GM21619 (cell line): Measurements from ENCODE around the gene RPL5.
A peak's percentile ranks its signal among the peaks of the same experiment; 100 is the strongest.
"Not testable (repeated sequence)": the region's sequence is repeated elsewhere in the genome, so short reads cannot be mapped to it uniquely, and the experiment has no call there.

Experiments
- ATAC-seq: cut with Tn5 transposase; IDR thresholded peaks from one replicate; pipeline ENCODE4 v1.9.1; 2021; ENCODE audit not compliant: unreplicated experiment

Gene RPL5

DNA sequence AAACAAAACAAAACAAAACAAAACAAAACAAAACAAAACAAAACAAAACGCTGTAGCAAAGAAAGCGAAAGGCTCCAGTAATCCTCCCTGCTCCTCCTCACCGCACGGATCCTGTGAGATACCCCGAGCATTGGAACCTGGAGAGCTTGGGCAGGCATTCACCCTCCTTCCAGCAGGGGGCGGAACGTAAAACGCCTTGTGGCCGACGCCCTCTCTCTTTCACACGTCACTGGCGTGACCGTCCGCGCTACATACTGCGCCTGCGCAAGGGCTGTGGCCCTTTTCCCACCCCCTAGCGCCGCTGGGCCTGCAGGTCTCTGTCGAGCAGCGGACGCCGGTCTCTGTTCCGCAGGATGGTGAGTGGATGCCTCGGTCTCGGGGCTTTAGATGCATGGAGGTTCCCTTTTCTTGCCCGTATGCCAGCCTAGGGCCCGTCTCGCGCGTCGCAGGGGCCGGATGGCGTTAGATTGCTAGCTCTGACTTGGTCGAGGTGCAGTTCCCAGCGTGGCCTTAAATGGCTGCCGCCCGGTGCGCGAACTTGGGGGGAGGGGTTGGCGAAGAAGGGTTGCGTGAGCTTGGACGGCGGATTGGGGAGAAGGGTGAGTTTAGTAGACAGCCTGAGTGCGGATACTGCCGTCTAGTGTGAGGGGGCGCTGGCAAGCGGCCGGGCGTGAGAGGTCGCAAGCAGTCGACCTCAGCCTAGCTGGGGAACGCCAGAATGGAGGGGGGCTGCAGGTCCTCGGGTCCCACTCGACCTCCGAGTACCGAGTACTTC lies at the start of gene RPL5:
Gene RPL5, plus strand, starts transcription at position 279 of the 775 bp plus-strand sequence. Its CDS starts 75 bp downstream, at position 354.
- ATAC-seq, result peak; percentile 95

DNA sequence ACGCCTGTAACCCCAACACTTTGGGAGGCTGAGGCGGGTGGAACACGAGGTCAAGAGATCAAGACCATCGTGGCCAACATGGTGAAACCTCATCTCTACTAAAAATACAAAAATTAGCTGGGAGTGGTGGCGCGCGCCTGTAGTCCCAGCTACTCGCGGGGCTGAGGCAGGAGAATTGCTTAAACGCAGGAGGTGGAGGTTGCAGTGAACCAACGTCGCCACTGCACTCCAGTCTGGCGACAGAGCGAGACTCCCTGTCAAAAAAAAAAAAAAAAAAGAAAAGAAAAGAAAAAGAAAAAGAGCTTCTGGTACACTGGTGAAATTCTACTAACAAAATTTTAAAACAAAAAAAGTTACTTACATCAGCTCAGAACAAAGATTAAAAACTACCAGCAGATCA lies 48.3 kb upstream of the RPL5 start:
- ATAC-seq, result not testable (repeated sequence)

DNA sequence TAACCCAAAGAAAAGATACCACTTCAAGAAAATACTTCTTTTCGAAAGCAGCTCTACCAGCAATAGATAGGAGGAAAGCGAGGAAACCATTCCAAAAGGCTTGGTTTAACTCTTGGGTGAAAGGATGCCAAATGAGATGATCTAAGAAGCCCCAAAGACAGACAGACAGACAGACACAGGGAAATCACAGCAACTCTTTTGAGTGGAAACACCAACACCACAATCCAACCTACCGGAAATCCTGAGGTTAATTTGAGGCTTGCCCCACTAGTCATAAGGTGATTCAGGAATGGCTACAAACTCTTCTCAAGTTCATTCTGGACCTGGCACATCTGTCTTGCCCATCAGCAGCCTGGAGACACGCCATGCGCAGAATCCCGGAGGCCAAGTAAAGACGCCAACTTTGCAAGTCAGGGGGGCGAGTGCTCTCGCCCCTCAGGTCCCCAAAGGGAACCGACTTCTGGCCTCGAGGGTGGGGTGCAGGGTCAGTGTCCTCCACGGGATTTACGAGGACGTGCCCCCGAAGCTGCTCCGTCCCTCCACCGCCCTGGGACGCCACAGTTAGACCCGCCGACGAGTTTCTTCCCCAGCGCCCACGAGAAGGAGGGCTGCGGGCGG lies 47.7 kb upstream of the RPL5 start:
- peak; percentile 12 for ATAC-seq

DNA sequence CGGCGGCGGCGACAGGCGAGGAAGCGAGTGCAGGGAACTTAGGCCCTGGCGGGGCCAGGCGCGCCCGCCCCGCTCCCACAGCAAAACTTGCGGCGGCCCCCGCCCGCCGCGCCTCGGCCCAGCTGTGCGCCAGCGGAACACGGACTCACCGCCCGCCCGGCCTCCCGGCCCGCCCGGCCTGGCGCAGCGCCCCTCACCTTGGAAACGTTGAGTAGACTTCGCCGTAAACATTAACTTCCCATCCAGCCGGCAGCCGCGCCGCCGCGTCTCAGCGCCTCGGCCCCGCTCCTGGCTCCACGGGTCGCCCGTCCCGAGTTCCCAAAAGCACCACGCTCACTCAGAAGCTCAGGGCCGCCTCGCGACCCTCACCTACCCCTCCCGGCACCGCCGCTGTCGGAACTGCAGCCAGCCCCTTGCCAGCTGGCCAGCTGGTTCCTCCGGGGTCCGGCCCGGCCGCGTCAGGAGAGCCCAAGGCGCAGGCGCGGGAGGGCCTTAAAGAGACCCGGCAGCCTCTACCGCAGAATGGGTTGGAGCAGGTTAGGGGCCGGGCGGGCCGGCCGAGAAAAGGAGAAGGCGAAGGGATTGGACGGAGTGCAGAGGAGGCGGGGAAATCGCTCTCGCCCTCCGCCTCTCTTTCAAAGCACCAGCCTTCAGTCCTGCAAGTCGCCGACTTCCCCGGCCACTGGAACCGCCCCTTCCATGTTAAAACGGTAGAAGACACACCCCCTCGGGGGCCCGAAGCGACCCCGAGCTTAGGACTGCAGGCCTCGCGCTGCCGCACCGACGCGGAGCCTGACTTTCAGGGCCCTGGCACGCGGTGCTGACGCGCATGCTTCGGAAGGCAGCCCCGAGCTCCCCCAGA lies 47.0 kb upstream of the RPL5 start, which contains the start of gene EVI5:
Gene EVI5, minus strand, starts transcription at position 470 of the 862 bp plus-strand sequence. CDS start 48,562 bp downstream, outside the sequence.
- ATAC-seq, result peak; percentile 88

DNA sequence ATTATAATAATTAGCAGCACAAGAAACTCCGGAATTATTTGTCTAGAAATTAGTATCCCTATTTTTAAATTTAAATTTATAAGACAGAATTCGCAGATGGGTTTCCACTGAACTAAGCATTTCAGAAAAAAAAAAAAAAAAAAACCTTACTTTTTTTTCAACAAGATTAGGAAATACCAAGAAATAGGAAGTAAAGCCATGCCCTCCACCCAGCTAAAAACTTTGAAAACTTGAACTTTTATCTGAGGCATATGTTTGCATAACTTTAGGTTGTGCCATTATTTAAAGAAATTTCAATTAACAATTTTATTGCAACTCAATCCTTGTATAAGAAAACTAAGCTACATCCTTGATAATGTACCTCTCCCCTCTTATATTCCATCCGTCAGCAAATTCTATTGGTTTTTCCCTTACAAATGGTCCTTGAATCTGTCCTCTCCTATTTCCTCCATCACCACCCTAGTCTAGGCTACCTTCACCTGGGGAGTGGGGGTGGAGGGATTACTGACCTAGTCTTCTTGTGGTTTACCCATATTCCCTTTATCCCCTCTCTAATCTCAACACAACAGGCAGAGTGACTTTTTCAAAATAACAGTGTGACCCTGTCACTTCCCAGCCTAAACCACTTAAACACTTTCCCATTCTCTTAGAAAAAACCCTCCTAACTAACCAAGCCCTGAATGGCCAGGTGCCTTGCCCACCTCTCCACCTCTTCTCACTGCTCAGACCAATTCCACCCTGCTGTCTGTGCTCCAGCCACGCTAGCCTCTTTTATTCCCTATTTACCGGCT lies 45.5 kb upstream of the RPL5 start:
- no peak for ATAC-seq

DNA sequence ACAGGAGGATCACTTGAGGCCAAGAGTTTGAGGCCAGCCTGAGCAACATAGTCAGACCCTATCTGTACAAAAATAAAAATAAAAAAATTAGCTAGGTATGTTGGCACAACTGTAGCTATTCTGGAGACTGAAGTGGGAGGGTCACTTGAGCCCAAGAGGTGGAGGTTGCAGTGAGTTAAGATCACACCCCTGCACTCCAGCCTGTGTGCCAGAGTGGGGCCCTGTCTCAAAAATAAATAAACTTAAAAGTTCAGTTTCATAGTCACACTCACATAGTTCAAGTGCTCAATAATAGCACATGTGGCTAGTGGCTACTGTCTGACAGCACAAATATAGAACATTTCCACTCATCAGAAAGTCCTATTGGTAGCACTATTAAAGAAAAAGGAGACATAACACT lies 41.8 kb upstream of the RPL5 start:
- ATAC-seq, result no peak

DNA sequence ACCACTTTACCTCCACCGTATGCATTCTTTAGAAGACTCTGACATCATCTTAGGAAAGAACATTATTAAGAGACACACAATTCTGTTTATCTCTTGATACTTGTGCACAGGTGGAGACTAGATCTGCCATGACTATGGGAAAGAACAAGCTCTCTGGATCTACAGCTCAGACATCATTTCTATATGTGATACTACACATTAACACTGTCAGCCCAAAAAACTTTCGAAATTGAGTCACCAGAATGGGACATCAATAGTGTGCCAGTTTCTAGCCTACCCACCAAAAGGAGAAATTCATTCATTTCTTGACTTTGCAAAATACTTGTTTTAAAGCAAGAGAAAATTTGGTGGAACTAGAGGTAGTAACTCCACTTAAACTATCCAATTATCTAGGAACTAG lies 41.0 kb upstream of the RPL5 start:
- ATAC-seq, result no peak

DNA sequence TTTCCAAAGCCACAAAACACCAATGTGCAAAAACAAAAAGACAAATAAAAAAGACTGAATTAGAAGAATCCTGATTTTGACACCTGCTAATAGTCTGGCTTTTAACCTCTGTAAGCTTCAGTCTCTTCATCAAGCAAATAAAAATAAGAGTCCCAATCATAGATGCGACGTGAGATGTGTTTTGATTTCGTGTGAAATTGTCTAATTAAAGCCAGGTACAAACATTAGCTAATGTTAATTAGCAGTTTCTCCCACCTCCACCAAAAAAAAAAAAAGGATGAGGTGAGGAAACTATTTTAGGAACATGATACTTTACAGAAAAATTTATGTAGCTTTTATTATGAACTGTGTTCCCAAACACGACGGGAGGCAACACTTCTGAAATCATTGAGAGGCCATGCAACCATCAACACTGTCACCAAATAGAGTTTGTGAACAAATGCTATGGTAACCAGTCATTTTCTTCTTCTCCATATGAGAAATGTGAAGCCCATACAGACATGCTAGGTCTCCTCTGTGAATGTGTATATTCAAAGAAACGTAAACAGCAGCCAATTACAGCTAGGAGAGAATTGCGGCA lies 40.3 kb upstream of the RPL5 start:
- ATAC-seq, result no peak

DNA sequence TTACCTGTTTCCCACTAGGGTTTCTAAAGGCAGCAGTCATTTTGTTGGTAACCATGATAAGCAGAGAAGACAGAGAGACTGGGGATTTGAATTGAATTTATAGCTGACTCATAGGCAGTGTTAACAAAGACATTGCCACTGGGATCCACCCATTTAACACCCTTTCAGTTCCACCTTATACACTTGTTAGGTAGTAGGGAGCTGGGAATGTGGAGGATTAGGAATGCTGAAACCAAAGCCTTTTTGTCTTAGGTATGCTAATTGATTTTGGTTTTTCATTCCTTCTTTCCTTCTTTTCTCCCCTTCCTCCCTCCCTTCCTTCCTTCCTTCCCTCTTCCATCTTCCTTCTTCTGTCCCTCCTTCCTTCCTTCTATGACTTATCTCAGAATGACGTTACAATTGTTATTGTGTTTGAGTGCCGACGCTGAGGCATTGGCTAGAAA lies 39.5 kb upstream of the RPL5 start:
- no peak for ATAC-seq

DNA sequence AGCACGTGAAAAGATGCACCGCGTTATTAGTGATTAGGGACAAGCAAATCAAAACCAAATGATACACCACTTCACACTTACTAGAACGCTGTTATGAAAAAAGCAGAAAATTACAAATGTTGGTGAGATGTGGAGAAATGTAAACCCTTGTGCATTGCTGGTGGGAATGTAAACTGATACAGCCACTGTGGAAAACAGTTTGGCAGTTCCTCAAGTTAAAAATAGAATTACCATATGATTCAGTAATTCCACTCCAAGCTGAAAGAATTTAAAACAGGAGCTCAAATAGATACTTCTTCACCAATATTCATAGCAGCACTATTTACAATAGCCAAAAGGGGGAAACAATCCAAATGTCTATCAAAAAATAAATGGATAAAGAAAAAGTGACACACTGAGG lies 36.7 kb upstream of the RPL5 start:
- ATAC-seq, result no peak

DNA sequence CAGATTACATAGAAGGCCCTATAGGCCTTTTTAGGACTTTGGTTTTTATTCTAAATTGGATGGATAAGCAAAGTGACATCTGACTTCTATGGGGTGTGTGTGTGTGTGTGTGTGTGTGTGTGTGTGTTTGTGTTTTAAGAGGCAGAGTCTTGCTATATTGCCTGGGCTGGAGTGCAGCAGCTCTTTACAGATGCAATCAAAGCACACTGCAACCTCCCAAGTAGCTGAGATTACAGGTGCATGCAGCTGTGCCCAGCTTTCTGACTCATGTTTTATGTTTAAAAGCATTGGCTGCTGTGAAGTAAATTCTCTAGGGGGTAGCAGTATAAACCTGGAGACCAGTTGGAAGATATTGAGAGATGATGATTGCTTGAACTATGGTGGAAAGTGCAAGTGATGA lies 34.5 kb upstream of the RPL5 start:
- no peak for ATAC-seq

DNA sequence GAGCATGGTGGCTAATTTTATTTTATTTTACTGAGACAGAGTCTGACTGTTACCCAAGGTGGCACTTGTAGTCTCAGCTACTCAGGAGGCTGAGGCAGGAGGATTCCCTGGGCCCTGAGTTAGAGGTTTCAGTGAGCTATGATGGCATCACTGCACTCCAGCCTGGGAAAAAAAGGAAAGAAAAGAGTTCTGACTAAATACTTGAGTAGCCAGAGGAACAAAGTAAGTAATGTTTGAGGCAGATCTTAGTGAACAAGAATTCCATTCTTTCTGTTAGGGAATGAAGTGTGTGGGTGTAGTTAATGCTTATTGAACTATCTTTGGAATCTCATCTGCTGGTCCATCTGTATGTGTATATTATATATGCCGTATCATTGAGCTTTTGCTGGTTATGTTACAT lies 33.9 kb upstream of the RPL5 start:
- no peak for ATAC-seq

DNA sequence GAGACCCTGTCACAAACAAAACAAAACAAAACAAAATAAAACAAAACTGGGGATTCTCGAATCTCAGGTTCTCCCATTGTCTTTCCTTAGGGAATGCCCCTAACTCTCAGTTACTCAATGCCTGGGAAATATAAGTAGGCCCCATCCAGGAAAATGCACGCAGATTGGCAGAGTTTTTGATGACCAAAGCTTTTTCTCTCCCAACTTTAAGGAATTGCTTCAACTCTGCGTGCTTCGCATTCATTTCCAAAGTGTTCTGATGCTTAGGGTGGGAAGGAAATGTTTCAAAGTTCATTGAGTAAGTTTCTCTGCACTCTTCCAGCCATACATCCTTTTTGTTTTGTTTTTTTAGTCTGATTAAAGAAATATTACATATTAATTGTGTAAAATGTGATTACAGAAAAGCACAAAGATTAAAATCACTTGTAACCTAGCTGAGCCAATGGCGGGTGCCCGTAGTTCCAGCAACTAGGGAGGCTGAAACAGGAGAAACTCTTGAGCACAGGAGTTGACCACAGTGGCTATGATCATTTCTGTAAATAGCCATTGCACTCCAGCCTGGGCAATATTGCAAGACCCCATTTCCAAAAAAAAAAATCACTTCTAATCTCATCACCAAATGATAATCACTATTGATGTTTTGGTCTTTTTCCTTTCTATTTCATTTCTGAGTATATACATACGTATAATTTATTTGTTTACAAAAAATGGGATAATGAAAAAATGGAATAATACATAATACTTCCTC lies 28.5 kb upstream of the RPL5 start:
- ATAC-seq, result no peak

DNA sequence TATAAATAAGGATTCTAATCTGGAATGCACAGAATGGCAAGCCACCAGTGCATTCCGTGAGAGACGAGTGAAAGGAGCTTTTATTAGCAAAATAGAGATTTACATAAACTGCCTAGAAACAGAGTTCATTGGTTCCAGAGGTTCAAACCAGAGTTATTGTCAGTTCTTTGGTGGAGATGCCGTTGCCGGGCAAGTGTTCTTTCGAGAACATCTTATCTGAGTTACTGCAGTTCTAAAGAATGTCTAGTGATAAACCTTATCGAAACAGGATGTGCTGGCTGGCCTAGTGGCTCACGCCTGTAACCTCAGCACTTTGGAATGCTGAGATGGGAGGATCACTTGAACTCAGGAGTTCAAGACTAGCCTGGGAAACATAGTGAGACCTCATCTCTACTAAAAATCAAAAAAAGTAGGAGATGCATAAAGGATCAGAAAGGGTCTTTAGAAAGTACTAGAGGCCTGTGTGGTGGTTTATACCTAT lies 27.1 kb upstream of the RPL5 start:
- ATAC-seq, result no peak

DNA sequence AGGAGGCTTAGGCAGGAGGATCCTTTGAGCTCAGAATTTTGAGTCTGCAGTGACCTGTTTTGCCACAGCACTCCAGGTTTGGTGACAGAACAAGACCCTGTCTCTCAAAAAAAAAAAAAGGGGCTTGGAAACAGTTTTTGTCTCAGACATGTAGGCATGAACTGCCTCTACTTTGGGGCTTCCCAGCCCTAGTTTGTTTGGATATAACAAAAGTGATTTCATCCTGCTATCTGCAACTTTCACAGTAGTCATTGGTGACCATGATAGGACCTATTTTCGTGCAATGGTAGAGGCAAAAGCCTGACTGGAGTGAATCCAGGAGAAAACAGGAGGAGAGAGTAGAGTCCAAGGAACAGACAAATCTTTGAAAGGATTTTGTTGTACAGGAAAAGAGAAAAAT lies 26.6 kb upstream of the RPL5 start:
- no peak for ATAC-seq

DNA sequence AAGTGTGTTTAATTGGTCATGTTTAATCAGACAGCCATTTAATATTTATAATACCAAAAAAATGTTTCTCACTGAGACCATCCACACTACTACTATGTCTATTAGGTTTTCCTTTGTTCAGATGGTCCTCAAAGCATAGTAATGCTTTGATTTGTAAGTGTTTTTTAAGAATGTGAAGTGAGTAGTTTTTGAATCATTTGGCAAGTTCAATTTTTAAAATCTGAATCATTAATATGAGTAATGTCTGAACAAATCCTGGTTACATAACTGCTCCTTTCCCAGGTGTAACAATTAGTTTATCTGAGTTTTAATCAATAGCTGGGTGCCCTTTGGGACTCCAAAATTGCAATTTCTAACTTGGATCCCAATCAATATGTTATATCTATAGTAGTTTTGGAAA lies 23.5 kb upstream of the RPL5 start:
- no peak for ATAC-seq

DNA sequence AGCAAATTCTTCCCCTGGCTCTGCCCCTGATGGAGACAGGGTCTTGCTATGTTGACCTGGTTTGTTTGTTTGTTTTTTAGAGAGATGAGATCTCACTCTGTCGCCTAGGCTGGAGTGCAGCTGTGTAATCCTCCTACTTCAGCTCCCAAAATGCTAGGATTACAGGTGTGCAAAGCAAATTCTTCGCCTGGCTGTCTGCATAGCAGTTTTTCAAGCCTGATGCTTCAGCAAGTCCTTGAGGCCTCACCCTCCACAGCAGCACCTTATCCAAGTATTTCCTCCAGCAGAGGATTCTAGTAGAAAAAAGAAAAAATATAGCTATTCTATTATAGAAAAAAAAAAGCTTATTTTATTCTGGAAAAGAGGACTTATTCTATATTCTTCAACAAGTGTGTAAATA lies 15.1 kb upstream of the RPL5 start:
- no peak for ATAC-seq

DNA sequence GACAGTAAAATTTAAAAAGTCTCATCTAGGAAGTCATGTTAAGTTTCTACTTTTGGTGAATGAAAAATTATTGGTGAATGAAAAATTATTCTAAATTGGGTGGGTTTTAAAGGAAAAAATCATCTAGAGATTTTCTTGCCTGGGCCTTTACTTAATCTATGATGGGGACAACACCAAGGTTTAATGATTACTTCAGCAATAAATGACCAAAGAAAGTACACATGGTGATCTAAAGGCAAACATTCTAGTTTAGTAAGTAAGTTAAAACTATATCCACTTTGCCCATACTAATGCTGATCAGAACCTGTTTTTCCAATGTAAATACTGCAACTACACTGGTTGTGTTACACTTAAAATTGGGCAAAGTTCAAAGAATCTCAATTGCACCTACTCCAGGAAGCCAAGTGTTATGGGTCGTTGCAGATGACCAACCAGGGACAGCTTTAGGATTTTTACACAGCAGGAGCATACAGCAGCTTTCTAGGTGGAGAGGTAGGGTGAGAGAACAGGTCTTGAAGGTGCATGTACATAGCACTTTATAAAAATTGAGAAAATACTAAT lies 14.6 kb upstream of the RPL5 start:
- no peak for ATAC-seq
